GM23338 (cell line): ENCODE measurements around the gene CORT. TPM values are rescaled to one million over a fixed set of nuclear protein-coding genes. Genes with fewer than 3 reads are reported as not detected.
"Not testable (repeated sequence)": the region's sequence is repeated elsewhere in the genome, so short reads cannot be mapped to it uniquely, and the experiment has no call there.

Source experiments
- ATAC-seq: fragments of 200-7000 bp; cut with Tn5 transposase; 3 replicates; pipeline ENCODE4 v1.9.1; 2020
- DNase-seq: peaks from one replicate; pipeline ENCODE4 v3.0.0-alpha.2; 2015; ENCODE audit warnings: low spot score
- H2AFZ ChIP-seq: fragments of 200-600 bp; sonication (generic); 2 replicates; pipeline ENCODE4 v1.8.0; 2016; ENCODE audit warnings: antibody characterized with exemption, mild to moderate bottlenecking, moderate library complexity
- H3F3A ChIP-seq: fragments of 200-600 bp; sonication (generic); replicated peaks from 2 replicates; pipeline ENCODE4 v1.8.0; 2017; ENCODE audit warnings: antibody characterized with exemption, mixed run types, low read depth
- H3K27ac ChIP-seq: fragments of 200-600 bp; sonication (generic); 2 replicates; pipeline ENCODE4 v1.6.1; 2016; ENCODE audit warnings: low read depth
- H3K27me3 ChIP-seq: fragments of 200-600 bp; sonication (generic); 2 replicates; pipeline ENCODE4 v1.8.0; 2016; ENCODE audit warnings: mild to moderate bottlenecking, mixed run types, moderate library complexity; ENCODE audit not compliant: insufficient read depth
- H3K36me3 ChIP-seq: fragments of 200-600 bp; sonication (generic); 2 replicates; pipeline ENCODE4 v1.8.0; 2016; ENCODE audit warnings: mild to moderate bottlenecking; ENCODE audit not compliant: insufficient read depth
- H3K4me1 ChIP-seq: fragments of 200-600 bp; sonication (generic); 2 replicates; pipeline ENCODE4 v1.8.0; 2016; ENCODE audit warnings: mild to moderate bottlenecking, moderate library complexity; ENCODE audit not compliant: insufficient read depth
- H3K4me2 ChIP-seq: fragments of 200-600 bp; sonication (generic); 2 replicates; pipeline ENCODE4 v1.7.1; 2017; ENCODE audit warnings: mixed run types
- H3K4me3 ChIP-seq: fragments of 200-600 bp; sonication (generic); 2 replicates; pipeline ENCODE4 v1.6.1; 2016; ENCODE audit warnings: mixed run types
- H3K79me2 ChIP-seq: fragments of 200-600 bp; sonication (generic); replicated peaks from 2 replicates; pipeline ENCODE4 v1.8.0; 2017; ENCODE audit warnings: mild to moderate bottlenecking; ENCODE audit not compliant: insufficient read depth
- H3K9me2 ChIP-seq: fragments of 200-600 bp; sonication (generic); 2 replicates; pipeline ENCODE4 v1.8.0; 2017; ENCODE audit not compliant: insufficient read depth
- H4K20me1 ChIP-seq: fragments of 200-600 bp; sonication (generic); replicated peaks from 2 replicates; pipeline ENCODE4 v1.8.0; 2017; ENCODE audit warnings: mild to moderate bottlenecking; ENCODE audit not compliant: insufficient read depth
- H3K27ac Mint-ChIP-seq: 2 replicates; pipeline ENCODE4 v1.8.0; 2020; ENCODE audit warnings: inconsistent platforms, mild to moderate bottlenecking, moderate library complexity, mixed read lengths
- H3K27me3 Mint-ChIP-seq: 3 replicates; pipeline ENCODE4 v1.8.0; 2022; ENCODE audit warnings: low read depth, mild to moderate bottlenecking, moderate library complexity, mixed read lengths, inconsistent platforms; ENCODE audit not compliant: insufficient read depth, poor library complexity
- H3K36me3 Mint-ChIP-seq: 3 replicates; pipeline ENCODE4 v1.8.0; 2021; ENCODE audit warnings: low read depth, mild to moderate bottlenecking, inconsistent platforms, moderate library complexity, mixed read lengths
- H3K4me1 Mint-ChIP-seq: 3 replicates; pipeline ENCODE4 v1.8.0; 2020; ENCODE audit warnings: mild to moderate bottlenecking, inconsistent platforms, mixed read lengths
- H3K4me3 Mint-ChIP-seq: 3 replicates; pipeline ENCODE4 v1.8.0; 2021; ENCODE audit warnings: moderate library complexity, mild to moderate bottlenecking, inconsistent platforms, mixed read lengths
- H3K9me3 Mint-ChIP-seq: 3 replicates; pipeline ENCODE4 v1.8.0; 2020; ENCODE audit warnings: moderate library complexity, mild to moderate bottlenecking, inconsistent platforms, mixed read lengths
- CREB1 ChIP-seq: fragments of 250-450 bp; sonication (Bioruptor Pico); IDR thresholded peaks from 2 replicates; pipeline ENCODE4 v1.5.0; 2020; ENCODE audit warnings: low read depth, mild to moderate bottlenecking, moderate library complexity
- CTCF ChIP-seq, 2 experiments: fragments of 200-600 bp in 1 of 2; sonication (generic) in 1 of 2; conservative IDR thresholded peaks; 2 replicates each; pipeline versions ENCODE4 v1.5.1 to v1.6.1; 2016 to 2017; ENCODE audit warnings: antibody characterized with exemption in 2 of 2, low read depth in 2 of 2, mild to moderate bottlenecking in 2 of 2, moderate library complexity in 1 of 2
- EZH2 ChIP-seq: fragments of 200-600 bp; sonication (generic); IDR thresholded peaks from one replicate; pipeline ENCODE4 v1.8.0; 2017; ENCODE audit warnings: antibody characterized with exemption, mild to moderate bottlenecking, low read depth; ENCODE audit not compliant: unreplicated experiment
- EZH2phosphoT487 ChIP-seq: fragments of 200-600 bp; sonication (generic); IDR thresholded peaks from one replicate; pipeline ENCODE4 v1.8.1; 2018; ENCODE audit warnings: antibody characterized with exemption; ENCODE audit not compliant: unreplicated experiment
- NANOG ChIP-seq: IDR thresholded peaks from 2 replicates; pipeline ENCODE4 v1.6.1; 2016; ENCODE audit warnings: antibody characterized with exemption, borderline replicate concordance
- STAT1 ChIP-seq: IDR thresholded peaks from one replicate; pipeline ENCODE4 v1.6.1; 2016; ENCODE audit warnings: antibody characterized with exemption; ENCODE audit not compliant: unreplicated experiment
- ZNF462 ChIP-seq: fragments of 250-450 bp; sonication (Bioruptor Pico); IDR thresholded peaks from 2 replicates; pipeline ENCODE4 v1.5.0; 2020; ENCODE audit warnings: mild to moderate bottlenecking, moderate library complexity
- polyA plus RNA-seq: library from polyadenylated mRNA; unstranded; fragments of >200 nt; fragmentation: Nextera tagmentation; extraction: Ambion mirVana; gene quantifications from 2 replicates; pipeline ENCODE4 v1.2.1, GENCODE V29; 2016
- total RNA-seq: library from RNA; depleted of rRNA; stranded (reverse); fragments of >200 nt; shearing (Covaris generic); gene quantifications from 2 replicates; pipeline ENCODE4 v1.2.3, GENCODE V29; 2014

CORT gene
- total and polyA plus RNA-seq, 2 experiments from 2014 or later: 1.4 TPM; not detected in 1

GRCh38 chr1:10473145-10473765, 23.4 kb downstream of the CORT start (continued):
- TF ChIP-seq ZNF462 (CRISPR knock-in tag): no peak
- TF ChIP-seq CREB1 (CRISPR knock-in tag): no peak
- no peak for TF ChIP-seq EZH2
- no peak for TF ChIP-seq STAT1
- no peak for TF ChIP-seq NANOG
- TF ChIP-seq CTCF (conservative IDR thresholded peaks at IDR 0.05; ENCODE audit: low read depth in 2 of 2): no peak
- no peak for TF ChIP-seq EZH2phosphoT487

- H3F3A ChIP-seq: peaks cover 17% of the 10 kb centered on the region
- H3K79me2 ChIP-seq: peaks cover 68% of the 10 kb centered on the region
- not testable (repeated sequence) for H3K9me2 ChIP-seq, DNase-seq, H3K27me3 ChIP-seq, H3K27ac ChIP-seq, H3K36me3 ChIP-seq, H3K9me3 Mint-ChIP-seq, ATAC-seq
- peaks cover 20% of the 10 kb centered on the region for H3K4me1 ChIP-seq
- H3K27ac Mint-ChIP-seq: peak overlapping the region; percentile 78
- H3K4me2 ChIP-seq: peak overlapping the region; percentile 68; the same call in 1 of the 2 replicates
- peaks cover 11% of the 10 kb centered on the region for H3K27me3 Mint-ChIP-seq
- peaks cover 24% of the 10 kb centered on the region for H4K20me1 ChIP-seq
- H3K4me3 Mint-ChIP-seq: peak overlapping the region; percentile 94
- H3K36me3 Mint-ChIP-seq: peaks cover 14% of the 10 kb centered on the region; the same call in 2 of the 3 replicates
- H3K4me1 Mint-ChIP-seq: peaks cover 22% of the 10 kb centered on the region
- H2AFZ ChIP-seq: peak overlapping the region; percentile 61; the same call in 1 of the 2 replicates
- H3K4me3 ChIP-seq: peak overlapping the region; percentile 99
Observed at GRCh38 chr1:10474309-10474612, 24.4 kb downstream of the CORT start.
